H9 (cell line): Measurements from ENCODE around the gene TRAF3. TPM values are rescaled to one million over a fixed set of nuclear protein-coding genes. Genes with fewer than 3 reads are reported as not detected.

ENCODE experiments used
- DNase-seq: peaks from one replicate; pipeline ENCODE4 v3.0.0-alpha.2; 2017
- H2AFZ ChIP-seq: one replicate; pipeline ENCODE4 v1.6.1; 2013; ENCODE audit warnings: mild to moderate bottlenecking, low read length, control low read depth, moderate library complexity
- H2AK5ac ChIP-seq: 2 replicates; pipeline ENCODE4 v1.6.1; 2013; ENCODE audit warnings: low read length, control low read depth, mixed read lengths; ENCODE audit not compliant: insufficient read length
- H2BK120ac ChIP-seq: one replicate; pipeline ENCODE4 v1.6.1; 2013; ENCODE audit warnings: low read depth, mild to moderate bottlenecking, low read length, control low read depth, inconsistent platforms; ENCODE audit not compliant: poor library complexity, severe bottlenecking
- H2BK12ac ChIP-seq: 2 replicates; pipeline ENCODE4 v1.6.1; 2013; ENCODE audit warnings: low read length, control low read depth, mixed read lengths, low read depth; ENCODE audit not compliant: insufficient read length
- H2BK15ac ChIP-seq: 2 replicates; pipeline ENCODE4 v1.6.1; 2013; ENCODE audit warnings: low read depth, low read length, control low read depth
- H2BK20ac ChIP-seq: one replicate; pipeline ENCODE4 v1.6.1; 2013; ENCODE audit warnings: low read depth, mild to moderate bottlenecking, low read length, control low read depth, inconsistent platforms; ENCODE audit not compliant: poor library complexity, severe bottlenecking
- H2BK5ac ChIP-seq: 2 replicates; pipeline ENCODE4 v1.6.1; 2013; ENCODE audit warnings: low read length, control low read depth, mixed read lengths; ENCODE audit not compliant: insufficient read length
- H3K14ac ChIP-seq: 2 replicates; pipeline ENCODE4 v1.6.1; 2013; ENCODE audit warnings: low read length, control low read depth; ENCODE audit not compliant: insufficient read depth
- H3K18ac ChIP-seq: 2 replicates; pipeline ENCODE4 v1.6.1; 2013; ENCODE audit warnings: low read depth, mild to moderate bottlenecking, mixed read lengths, low read length, control low read depth; ENCODE audit not compliant: insufficient read length
- H3K23ac ChIP-seq: 2 replicates; pipeline ENCODE4 v1.6.1; 2013; ENCODE audit warnings: low read length, control low read depth, mixed read lengths, low read depth; ENCODE audit not compliant: insufficient read length
- H3K23me2 ChIP-seq: 2 replicates; pipeline ENCODE4 v1.6.1; 2013; ENCODE audit warnings: low read depth, mild to moderate bottlenecking, mixed read lengths, low read length, control low read depth; ENCODE audit not compliant: insufficient read length, poor library complexity, severe bottlenecking
- H3K27ac ChIP-seq: 2 replicates; pipeline ENCODE4 v1.5.1; 2013; ENCODE audit warnings: low read length, control low read depth, mixed read lengths, low read depth; ENCODE audit not compliant: insufficient read length
- H3K27me3 ChIP-seq: 2 replicates; pipeline ENCODE4 v1.6.1; 2013; ENCODE audit warnings: low read length, control low read depth, inconsistent platforms; ENCODE audit not compliant: insufficient read depth
- H3K4ac ChIP-seq: 2 replicates; pipeline ENCODE4 v1.6.1; 2013; ENCODE audit warnings: low read depth, mild to moderate bottlenecking, control low read depth, inconsistent platforms, low read length, moderate library complexity
- H3K4me1 ChIP-seq: 2 replicates; pipeline ENCODE4 v1.6.1; 2013; ENCODE audit warnings: low read length, control low read depth, inconsistent platforms; ENCODE audit not compliant: insufficient read depth
- H3K4me2 ChIP-seq: 2 replicates; pipeline ENCODE4 v1.6.1; 2013; ENCODE audit warnings: low read length, control low read depth, mixed read lengths; ENCODE audit not compliant: insufficient read length, insufficient read depth
- H3K56ac ChIP-seq: 2 replicates; pipeline ENCODE4 v1.6.1; 2013; ENCODE audit warnings: low read depth, mild to moderate bottlenecking, mixed read lengths, low read length, control low read depth; ENCODE audit not compliant: insufficient read length
- H3K79me1 ChIP-seq: 2 replicates; pipeline ENCODE4 v1.6.1; 2013; ENCODE audit warnings: low read depth, mild to moderate bottlenecking, moderate library complexity, low read length, control low read depth, inconsistent platforms; ENCODE audit not compliant: insufficient read depth, poor library complexity, severe bottlenecking
- H3K79me2 ChIP-seq: 2 replicates; pipeline ENCODE4 v1.6.1; 2013; ENCODE audit warnings: low read length, control low read depth, inconsistent platforms; ENCODE audit not compliant: insufficient read depth
- H3K9ac ChIP-seq: 2 replicates; pipeline ENCODE4 v1.6.1; 2013; ENCODE audit warnings: low read length, control low read depth, mixed read lengths; ENCODE audit not compliant: insufficient read length; ENCODE audit errors: extremely low read depth
- H3K9me3 ChIP-seq: one replicate; pipeline ENCODE4 v1.6.1; 2013; ENCODE audit warnings: low read depth, low read length, inconsistent platforms; ENCODE audit not compliant: control insufficient read depth
- H3T11ph ChIP-seq: one replicate; pipeline ENCODE4 v1.6.1; 2013; ENCODE audit warnings: mild to moderate bottlenecking, low read length, control low read depth, inconsistent platforms
- H4K20me1 ChIP-seq: one replicate; pipeline ENCODE4 v1.6.1; 2013; ENCODE audit not compliant: control insufficient read depth, insufficient read length, insufficient read depth
- H4K5ac ChIP-seq: 2 replicates; pipeline ENCODE4 v1.6.1; 2013; ENCODE audit warnings: low read depth, mild to moderate bottlenecking, mixed read lengths, low read length, control low read depth; ENCODE audit not compliant: insufficient read length
- H4K8ac ChIP-seq: replicated peaks from 2 replicates; pipeline ENCODE4 v1.6.1; 2013; ENCODE audit warnings: low read length, control low read depth, mixed read lengths, low read depth; ENCODE audit not compliant: insufficient read length
- H4K91ac ChIP-seq: 2 replicates; pipeline ENCODE4 v1.6.1; 2013; ENCODE audit warnings: low read depth, mild to moderate bottlenecking, moderate library complexity, mixed read lengths, low read length, control low read depth; ENCODE audit not compliant: insufficient read length
- H3K27ac Mint-ChIP-seq, 3 experiments: 2 replicates in 2 of 3; 3 replicates in 1 of 3; pipeline ENCODE4 v1.8.0; 2020 to 2021; ENCODE audit warnings: mixed read lengths in 3 of 3, mild to moderate bottlenecking in 1 of 3, moderate library complexity in 1 of 3
- H3K27me3 Mint-ChIP-seq: 2 replicates; pipeline ENCODE4 v1.8.0; 2021; ENCODE audit warnings: low read depth, mild to moderate bottlenecking, moderate library complexity, mixed read lengths
- H3K36me3 Mint-ChIP-seq, 3 experiments: 2 replicates in 2 of 3; 3 replicates in 1 of 3; pipeline ENCODE4 v1.8.0; 2020 to 2021; ENCODE audit warnings: low read depth in 3 of 3, mixed read lengths in 3 of 3; ENCODE audit not compliant: insufficient read depth in 1 of 3
- H3K4me1 Mint-ChIP-seq, 2 experiments: 2 replicates each; pipeline ENCODE4 v1.8.0; 2020; ENCODE audit warnings: mixed read lengths in 2 of 2
- H3K4me3 Mint-ChIP-seq, 2 experiments: 2 replicates in 1 of 2; 3 replicates in 1 of 2; pipeline ENCODE4 v1.8.0; 2020 to 2021; ENCODE audit warnings: mild to moderate bottlenecking in 2 of 2, mixed read lengths in 2 of 2, moderate library complexity in 1 of 2
- H3K9me3 Mint-ChIP-seq, 2 experiments: 2 replicates in 1 of 2; 3 replicates in 1 of 2; pipeline ENCODE4 v1.8.0; 2020; ENCODE audit warnings: mild to moderate bottlenecking in 2 of 2, mixed read lengths in 2 of 2, moderate library complexity in 1 of 2
- WGBS: extraction: QIAGEN DNeasy Blood & Tissue Kit; methylation state at CpG from one replicate; pipeline ENCODE4 v1.1.7; 2013; ENCODE audit warnings: missing lambda C conversion rate, low lambda C conversion rate, mixed read lengths; ENCODE audit not compliant: insufficient read length; ENCODE audit errors: extremely low coverage; 5-methylcytosine and 5-hydroxymethylcytosine counted together
- total RNA-seq: library from RNA; stranded (reverse); gene quantifications from 2 replicates; pipeline ENCODE4 v1.2.1, GENCODE V29; 2021
- TF ChIP-seq, protein P1 (sequence below): fragments of 200-600 bp; sonication (generic); conservative IDR thresholded peaks from 3 replicates; pipeline ENCODE4 v1.8.0; 2021; ENCODE audit warnings: antibody characterized with exemption, mild to moderate bottlenecking

TRAF3 gene
- total RNA-seq, 1 experiment from 2014 or later = 9.6 TPM

DNA sequence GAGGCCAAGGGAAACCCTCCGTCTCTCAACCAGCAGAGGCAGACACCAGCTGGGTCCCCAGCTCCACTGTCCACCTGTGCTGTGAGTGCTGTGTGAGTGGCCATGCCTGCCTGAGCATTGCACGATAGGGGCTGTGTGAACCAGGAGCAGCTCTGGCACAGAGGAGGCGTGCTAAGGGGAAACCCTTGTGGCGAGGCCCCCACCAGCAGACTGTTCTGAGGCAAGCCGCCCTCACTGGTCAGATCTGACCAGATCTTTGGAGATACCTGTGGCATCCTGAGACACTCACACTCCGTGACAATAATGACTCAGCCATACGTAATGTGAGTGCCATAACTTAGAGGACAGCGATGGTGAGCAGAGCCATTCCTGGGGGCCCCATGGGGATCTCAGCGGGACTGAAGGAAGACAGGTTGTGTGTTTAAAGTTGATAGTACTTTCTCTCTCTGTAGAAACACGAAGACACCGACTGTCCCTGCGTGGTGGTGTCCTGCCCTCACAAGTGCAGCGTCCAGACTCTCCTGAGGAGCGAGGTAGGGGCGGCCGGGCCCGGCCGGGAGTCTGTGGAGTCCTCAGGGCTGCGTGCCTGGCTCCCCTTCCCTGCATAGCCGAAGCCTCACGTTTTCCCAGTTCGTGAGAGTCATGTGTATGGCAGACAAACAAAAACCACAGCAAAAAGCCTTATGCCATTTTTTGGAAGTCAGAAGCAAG, 108.6 kb downstream of the TRAF3 start:
- Histone ChIP-seq H3K9me3 (no peaks in the 10 kb centered on the region), H3K23me2 (no peaks in the 10 kb centered on the region), H3K9ac (no peak overlapping the region), H4K91ac (no peak overlapping the region), H4K20me1 (no peaks in the 10 kb centered on the region), H2BK20ac (no peak overlapping the region), H2AK5ac (no peak overlapping the region), H3T11ph (no peak overlapping the region), H3K79me1 (no peaks in the 10 kb centered on the region), H3K18ac (no peak overlapping the region), H3K56ac (no peak overlapping the region), H4K8ac (no peak overlapping the region), H3K27me3 (no peaks in the 10 kb centered on the region), H2AFZ (no peak overlapping the region), H2BK120ac (no peak overlapping the region), H3K27ac (no peak overlapping the region), H3K4ac (no peak overlapping the region), H2BK15ac (no peak overlapping the region), H4K5ac (no peak overlapping the region), H3K4me2 (no peak overlapping the region), H3K23ac (no peak overlapping the region), H2BK5ac (no peak overlapping the region), H3K14ac (no peak overlapping the region), H2BK12ac (no peak overlapping the region), H3K4me1 (no peaks in the 10 kb centered on the region), H3K79me2 (no peaks in the 10 kb centered on the region)
- H3K9me3 Mint-ChIP-seq = no peaks in the 10 kb centered on the region
- TF ChIP-seq, protein P1, sequence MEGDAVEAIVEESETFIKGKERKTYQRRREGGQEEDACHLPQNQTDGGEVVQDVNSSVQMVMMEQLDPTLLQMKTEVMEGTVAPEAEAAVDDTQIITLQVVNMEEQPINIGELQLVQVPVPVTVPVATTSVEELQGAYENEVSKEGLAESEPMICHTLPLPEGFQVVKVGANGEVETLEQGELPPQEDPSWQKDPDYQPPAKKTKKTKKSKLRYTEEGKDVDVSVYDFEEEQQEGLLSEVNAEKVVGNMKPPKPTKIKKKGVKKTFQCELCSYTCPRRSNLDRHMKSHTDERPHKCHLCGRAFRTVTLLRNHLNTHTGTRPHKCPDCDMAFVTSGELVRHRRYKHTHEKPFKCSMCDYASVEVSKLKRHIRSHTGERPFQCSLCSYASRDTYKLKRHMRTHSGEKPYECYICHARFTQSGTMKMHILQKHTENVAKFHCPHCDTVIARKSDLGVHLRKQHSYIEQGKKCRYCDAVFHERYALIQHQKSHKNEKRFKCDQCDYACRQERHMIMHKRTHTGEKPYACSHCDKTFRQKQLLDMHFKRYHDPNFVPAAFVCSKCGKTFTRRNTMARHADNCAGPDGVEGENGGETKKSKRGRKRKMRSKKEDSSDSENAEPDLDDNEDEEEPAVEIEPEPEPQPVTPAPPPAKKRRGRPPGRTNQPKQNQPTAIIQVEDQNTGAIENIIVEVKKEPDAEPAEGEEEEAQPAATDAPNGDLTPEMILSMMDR = no peak
- H3K27me3 Mint-ChIP-seq = no peaks in the 10 kb centered on the region
- no peak for DNase-seq
- no peak overlapping the region for H3K4me3 Mint-ChIP-seq
- peaks cover 0 to 7% (median 0%) of the 10 kb centered on the region in 3 experiments; a peak in 3 of 7 replicates for H3K36me3 Mint-ChIP-seq
- H3K4me1 Mint-ChIP-seq = no peaks in the 10 kb centered on the region
- peak overlapping the region in 1 of 3 experiments; percentile 36; a peak in 1 of 7 replicates for H3K27ac Mint-ChIP-seq
- WGBS = no CpG with 5 or more reads among the region's 22 CpGs
